Measurements from ENCODE around the gene SDR39U1. TPM values are rescaled to one million over a fixed set of nuclear protein-coding genes. Genes with fewer than 3 reads are reported as not detected.

SDR39U1 gene
- total RNA-seq, 1 experiment from 2014 or later = 61.8 TPM

- Histone ChIP-seq H3K27me3 (ENCODE audit: insufficient read depth, low read length) (no peaks in the 10 kb centered on the region), H2AFZ (ENCODE audit: low read depth, low read length, poor library complexity, severe bottlenecking) (no peak overlapping the region), H3K4me2 (ENCODE audit: low read length) (no peak overlapping the region), H3K27ac (ENCODE audit: low read depth, low read length) (no peak overlapping the region), H3K36me3 (ENCODE audit: control insufficient read depth in 1 of 2, insufficient read depth in 2 of 2, low read length in 2 of 2) (no peaks in the 10 kb centered on the region), H4K20me1 (ENCODE audit: insufficient read depth) (no peaks in the 10 kb centered on the region), H3K9ac (ENCODE audit: low read length) (no peak overlapping the region), H3K9me3 (ENCODE audit: control insufficient read depth in 1 of 2, insufficient read depth in 1 of 2, low read depth in 1 of 2, low read length in 2 of 2) (no peaks in the 10 kb centered on the region), H3K79me2 (ENCODE audit: insufficient read depth, low read length) (no peaks in the 10 kb centered on the region), H3K4me1 (ENCODE audit: control insufficient read depth in 1 of 2, insufficient read depth in 2 of 2, low read length in 2 of 2) (no peaks in the 10 kb centered on the region), H3K4me3 (replicated peaks in 1 of 2; ENCODE audit: low read depth in 1 of 2, low read length in 2 of 2) (no peak overlapping the region), H3K9me2 (ENCODE audit: insufficient read depth) (no peaks in the 10 kb centered on the region)
- ChIA-PET CTCF (interaction anchor here (1.5 to 2.1 kb wide), 2 partner anchors 21 to 22 kb away, joined by 5 to 6 read pairs; partner anchors contain the start of genes CBLN3 and KHNYN), POLR2A (interaction anchor here (1.0 kb wide), 1 partner anchor 23 kb away, joined by 3 read pairs; no protein-coding TSS in a partner anchor), RAD21 (ENCODE audit: low non-redundant PET in 1 of 2, low total read pairs in 2 of 2, uncharacterized antibody in 2 of 2, unreplicated experiment in 2 of 2) (no interaction called here)
- DNase-seq (ENCODE audit: low read depth, low spot score) (no peak), ATAC-seq (no peak)
- BruUV-seq (replicated peaks) = no TSS peak
- intact Hi-C loops (cut with micrococcal nuclease) = no loop called here
- TF ChIP-seq CEBPB (IDR thresholded peaks at IDR 0.05; ENCODE audit: low read depth) = no peak
- no peak for TF ChIP-seq ELF1 (IDR thresholded peaks at IDR 0.05; ENCODE audit: borderline replicate concordance, low read depth)
- no peak for TF ChIP-seq EZH2 (IDR thresholded peaks at IDR 0.05)
- no peak for TF ChIP-seq ZFX (IDR thresholded peaks at IDR 0.05)
- no peak for TF ChIP-seq RAD21 (IDR thresholded peaks at IDR 0.05; ENCODE audit: low read depth)
- no peak for TF ChIP-seq ZBTB33 (IDR thresholded peaks at IDR 0.05; ENCODE audit: extremely low read depth, insufficient replicate concordance, low read length)
- no peak for TF ChIP-seq EGR1 (IDR thresholded peaks at IDR 0.05; ENCODE audit: low read depth)
- TF ChIP-seq EZH2phosphoT487 (IDR thresholded peaks at IDR 0.05; ENCODE audit: borderline replicate concordance) = no peak
- TF ChIP-seq TCF7L2 (IDR thresholded peaks at IDR 0.05; ENCODE audit: borderline replicate concordance, extremely low read depth, insufficient read depth, insufficient read length) = no peak
- TF ChIP-seq, protein P1, sequence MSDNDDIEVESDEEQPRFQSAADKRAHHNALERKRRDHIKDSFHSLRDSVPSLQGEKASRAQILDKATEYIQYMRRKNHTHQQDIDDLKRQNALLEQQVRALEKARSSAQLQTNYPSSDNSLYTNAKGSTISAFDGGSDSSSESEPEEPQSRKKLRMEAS (IDR thresholded peaks at IDR 0.05) = no peak
- no peak for TF ChIP-seq SRF (IDR thresholded peaks at IDR 0.05; ENCODE audit: low read depth)
Observed at GRCh38 chr14:24409192-24409591, 33.4 kb downstream of the SDR39U1 start.
